D341Med (cell line): ENCODE data around the gene TYW1B.
"Not testable (repeated sequence)": the region's sequence is repeated elsewhere in the genome, so short reads cannot be mapped to it uniquely, and the experiment has no call there.

Experiments
- DNase-seq: peaks from one replicate; pipeline ENCODE4 v3.0.0; 2012; ENCODE audit warnings: low spot score

Gene TYW1B

DNA sequence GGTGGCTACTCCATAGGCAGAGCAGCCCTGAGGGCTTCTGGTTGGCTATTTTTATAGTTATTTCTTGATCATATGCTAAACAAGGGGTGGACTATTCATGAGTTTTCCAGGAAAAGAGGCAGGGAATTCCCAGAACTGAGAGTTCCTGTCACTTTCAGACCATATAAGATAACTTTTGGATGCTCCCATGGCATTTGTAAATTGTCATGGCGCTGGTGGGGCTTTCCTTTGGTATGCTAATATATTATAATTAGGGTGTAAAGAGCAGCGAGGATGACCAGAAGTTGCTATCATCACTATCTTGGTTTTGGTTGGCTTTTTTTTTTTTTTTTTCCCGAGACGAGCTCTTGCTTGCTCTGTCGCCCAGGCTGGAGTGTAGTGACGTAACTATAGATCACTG, 272.8 kb downstream of the TYW1B start:
- not testable (repeated sequence) for DNase-seq

DNA sequence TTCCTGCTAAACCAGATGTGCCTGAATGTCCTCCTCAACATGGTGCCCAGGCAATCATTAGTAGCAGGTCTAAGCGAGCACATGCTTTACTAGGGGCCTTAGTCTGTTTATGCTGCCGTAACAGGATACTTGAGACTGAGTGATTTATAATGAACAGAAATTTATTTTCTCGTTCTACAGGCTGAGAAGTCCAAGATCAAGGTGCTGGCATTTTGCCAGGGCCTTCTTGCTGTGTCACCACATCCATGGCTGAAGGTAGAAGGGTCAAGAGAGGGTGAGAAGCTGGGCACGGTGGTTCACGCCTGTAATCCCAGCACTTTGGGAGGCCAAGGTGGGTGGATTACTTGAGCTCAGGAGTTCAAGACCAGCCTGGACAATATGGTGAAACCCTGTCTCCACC, 273.6 kb downstream of the TYW1B start:
- DNase-seq = not testable (repeated sequence)

DNA sequence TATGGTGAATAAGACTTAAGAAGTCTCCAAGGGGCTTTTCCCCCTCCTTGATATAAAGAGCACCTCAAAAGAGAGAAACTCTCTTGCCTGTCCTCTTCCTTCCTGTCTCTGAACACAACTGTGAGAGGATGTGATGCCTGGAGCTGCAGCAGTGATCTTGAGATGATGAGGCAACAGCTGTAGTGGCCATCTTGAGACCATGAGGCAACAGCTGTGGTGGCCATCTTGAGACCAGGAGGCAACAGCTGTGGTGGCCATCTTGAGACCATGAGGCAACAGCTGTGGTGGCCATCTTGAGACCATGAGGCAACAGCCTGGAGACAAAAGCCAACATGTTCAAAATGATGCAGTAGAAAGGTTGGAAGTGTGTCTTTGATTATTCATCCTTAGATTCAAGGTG, 277.5 kb downstream of the TYW1B start:
- not testable (repeated sequence) for DNase-seq

DNA sequence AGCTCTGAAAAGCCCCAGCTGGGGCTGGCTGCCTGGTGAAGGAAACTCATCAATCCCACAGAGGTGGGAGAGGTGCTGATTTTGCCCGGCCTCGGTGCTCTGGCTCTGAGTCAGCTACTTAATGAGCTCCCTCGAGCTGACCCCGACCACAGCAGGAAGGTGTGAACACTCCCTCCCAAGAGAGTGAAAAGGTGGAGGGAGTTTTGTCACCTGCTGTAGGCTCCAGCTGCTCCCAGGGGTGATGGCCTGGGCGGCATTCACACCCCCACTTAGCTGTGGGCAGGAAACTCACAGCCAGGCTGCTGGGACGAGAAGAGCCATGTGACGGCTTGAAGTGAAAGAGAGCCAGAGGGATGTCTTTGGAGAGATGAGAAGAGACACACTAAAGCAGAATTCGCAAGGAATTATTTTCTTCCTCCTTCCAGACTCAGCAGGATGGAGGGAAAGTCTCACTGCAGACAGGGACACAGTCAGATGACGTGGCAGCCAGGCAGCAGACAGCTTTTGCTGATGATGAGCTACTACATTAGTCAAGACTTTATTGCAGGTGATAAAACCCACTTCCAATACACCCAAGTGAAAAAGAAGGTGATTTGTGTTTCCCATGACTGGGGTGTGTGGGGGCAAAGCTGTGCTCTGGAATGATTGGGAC, 281.3 kb downstream of the TYW1B start:
- not testable (repeated sequence) for DNase-seq

DNA sequence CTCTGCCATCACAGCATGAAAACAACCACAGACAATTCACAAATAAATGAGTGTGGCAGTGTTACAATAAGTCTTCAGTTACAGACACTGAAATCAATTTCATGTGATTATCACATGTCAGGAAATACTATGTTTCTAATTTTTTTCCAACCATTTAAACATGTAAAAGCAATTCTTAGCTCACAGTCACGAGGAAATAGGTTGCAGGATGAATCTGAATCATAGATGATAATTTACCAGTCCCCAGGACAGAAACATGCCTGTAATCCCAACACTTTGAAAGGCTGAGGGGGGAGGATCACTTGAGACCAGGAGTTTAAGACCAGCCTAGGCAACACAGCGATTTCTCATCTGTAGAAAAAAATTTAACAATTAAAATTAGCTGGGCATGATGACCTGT, 283.5 kb downstream of the TYW1B start:
- DNase-seq = not testable (repeated sequence)

DNA sequence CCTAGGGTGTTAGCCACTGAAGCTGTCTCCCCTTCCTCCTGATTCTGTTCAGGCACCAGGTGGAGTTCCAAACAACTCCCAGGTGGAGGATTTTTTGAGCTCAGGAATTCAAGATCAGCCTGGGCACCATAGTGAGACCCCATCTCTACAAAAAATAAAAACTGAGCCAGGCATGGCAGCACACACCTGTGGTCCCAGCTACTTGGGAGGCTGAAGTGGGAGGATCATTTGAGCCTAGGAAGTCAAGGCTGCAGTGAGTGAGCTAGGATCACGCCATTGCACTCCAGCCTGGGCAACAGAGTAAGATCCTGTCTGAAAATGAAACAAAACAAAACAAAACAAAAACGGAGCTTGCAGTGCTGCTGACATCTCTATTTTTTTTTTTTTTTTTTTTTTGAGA, 287.1 kb downstream of the TYW1B start:
- DNase-seq = no peak

DNA sequence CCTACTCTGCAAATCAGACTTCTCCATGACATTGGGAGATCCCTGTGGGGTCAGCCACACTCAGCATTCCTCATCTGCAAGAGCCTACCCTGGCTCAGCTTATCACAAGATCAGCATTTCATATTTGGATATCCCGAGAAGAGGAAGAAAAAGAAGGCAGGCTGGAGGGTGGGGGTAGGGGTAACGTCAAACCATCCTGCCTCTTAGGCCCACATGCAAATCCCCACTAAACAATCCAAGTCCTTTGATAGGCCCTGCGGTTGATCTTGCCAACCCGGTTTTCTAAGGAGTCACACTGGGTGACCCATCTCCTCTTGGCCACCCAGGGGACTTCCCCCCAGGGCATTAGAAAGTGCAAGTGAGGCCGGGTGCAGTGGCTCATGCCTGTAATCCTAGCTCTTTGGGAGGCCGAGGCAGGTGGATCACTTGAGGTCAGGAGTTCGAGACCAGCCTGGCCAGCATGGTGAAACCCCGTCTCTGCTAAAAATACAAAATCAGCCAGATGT, 287.8 kb downstream of the TYW1B start:
- no peak for DNase-seq

DNA sequence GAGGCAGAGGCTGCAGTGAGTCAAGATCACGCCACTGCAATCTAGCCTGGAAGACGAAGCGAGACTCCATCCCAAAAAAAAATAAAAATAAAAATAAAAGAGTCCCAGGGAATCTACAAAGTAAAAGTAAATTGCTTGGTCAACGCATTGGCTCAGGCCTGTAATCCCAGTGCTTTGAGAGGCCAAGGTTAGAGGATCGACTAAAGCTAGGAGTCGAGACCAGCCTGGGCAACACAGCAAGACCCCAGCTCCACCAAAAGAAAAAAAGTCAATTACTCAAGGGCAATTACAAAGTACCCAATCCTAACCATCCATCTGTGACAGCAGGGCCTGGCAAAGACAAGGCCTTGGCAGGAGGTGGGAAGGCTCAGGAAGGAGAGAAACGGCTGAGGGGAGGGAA, 288.3 kb downstream of the TYW1B start:
- no peak for DNase-seq

DNA sequence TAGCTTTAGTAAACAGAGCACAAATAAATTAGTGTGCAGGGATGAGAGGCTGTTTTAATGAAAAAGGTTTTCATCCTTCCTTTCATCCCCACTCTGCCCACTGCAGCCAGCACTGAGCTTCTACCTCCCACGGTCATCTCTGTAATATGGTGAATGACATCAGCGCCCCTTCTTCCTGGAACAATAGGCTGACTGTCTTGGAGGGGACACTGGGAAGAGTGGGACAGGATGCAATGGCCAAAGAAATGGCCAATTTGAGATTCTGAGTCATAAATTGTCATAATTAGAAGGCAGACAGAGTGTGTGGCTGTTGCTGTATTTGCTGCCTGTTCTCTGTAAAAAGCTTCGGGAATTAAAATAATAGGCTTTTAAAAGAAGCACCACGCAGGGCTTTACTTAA, 289.1 kb downstream of the TYW1B start:
- no peak for DNase-seq

DNA sequence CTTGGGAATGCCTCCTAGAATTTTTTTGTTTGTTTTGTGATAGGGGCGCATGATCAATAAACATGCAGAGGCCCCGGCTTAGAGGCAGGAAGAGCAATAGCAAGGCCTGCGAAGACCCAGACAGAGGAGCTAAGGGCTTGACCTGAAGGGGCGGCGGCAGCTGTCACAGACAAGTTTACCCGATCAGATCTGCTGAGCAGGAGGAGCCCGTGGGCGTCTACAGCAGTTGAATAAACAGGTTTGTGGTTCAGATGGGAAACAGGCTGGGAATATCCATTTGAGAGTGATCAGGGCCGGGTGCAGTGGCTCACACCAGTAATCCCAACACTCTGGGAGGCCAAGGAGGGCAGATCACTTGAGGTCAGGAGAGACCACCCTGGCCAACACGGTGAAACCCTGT, 289.9 kb downstream of the TYW1B start:
- no peak for DNase-seq

DNA sequence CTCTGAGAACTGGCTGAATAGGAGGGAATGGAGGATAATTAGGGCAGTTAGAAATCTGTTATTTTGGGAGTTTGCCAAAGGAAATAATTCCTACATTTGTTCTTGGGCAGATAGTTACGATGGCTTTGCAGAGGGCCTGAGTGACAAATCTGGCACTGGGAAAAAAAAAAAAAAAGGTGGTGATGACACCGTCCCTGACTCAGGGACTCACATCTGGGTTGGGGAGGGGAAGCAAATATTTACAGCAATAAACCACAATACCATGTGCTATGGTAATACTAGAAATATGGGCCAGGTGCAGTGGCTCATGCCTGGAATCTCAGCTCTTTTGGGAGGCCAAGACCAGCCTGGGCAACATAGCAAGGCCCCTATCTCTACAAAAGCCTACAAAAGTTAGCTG, 292.0 kb downstream of the TYW1B start:
- not testable (repeated sequence) for DNase-seq

DNA sequence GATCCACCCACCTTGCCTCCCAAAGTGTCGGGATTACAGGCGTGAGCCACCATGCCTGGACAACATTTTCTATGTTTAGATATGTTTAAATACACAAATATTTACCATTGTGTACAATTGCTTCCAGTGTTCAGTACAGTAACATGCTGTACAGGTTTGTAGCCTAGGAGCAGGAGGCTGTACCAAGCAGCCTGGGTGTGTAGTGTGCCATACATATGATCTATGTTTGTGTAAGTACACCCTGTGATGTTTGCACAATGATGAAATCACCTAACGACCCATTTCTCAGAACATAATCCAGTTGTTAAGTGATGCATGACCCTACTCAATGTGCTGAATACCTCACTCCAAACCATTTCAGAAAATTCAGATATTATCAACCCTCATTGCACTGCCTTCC, 297.0 kb downstream of the TYW1B start:
- not testable (repeated sequence) for DNase-seq
